IPS-18c (cell line): Measurements from ENCODE around the gene ADGRG2.
"Not testable (repeated sequence)": the region's sequence is repeated elsewhere in the genome, so short reads cannot be mapped to it uniquely, and the experiment has no call there.

Experiments used
- H3K4me3 ChIP-seq: 2 replicates; pipeline ENCODE4 v1.7.0; 2013; ENCODE audit warnings: low read depth, mild to moderate bottlenecking, low read length, moderate library complexity; ENCODE audit not compliant: insufficient read depth
- H3K9me3 ChIP-seq: one replicate; pipeline ENCODE4 v1.6.1; 2013; ENCODE audit warnings: mild to moderate bottlenecking, low read length, moderate library complexity; ENCODE audit not compliant: control insufficient read depth, insufficient read depth

The ADGRG2 gene

GRCh38 chrX:19097553-19098283 lies 24.6 kb downstream of the ADGRG2 start:
- Histone ChIP-seq H3K9me3 (no peaks in the 10 kb centered on the region), H3K4me3 (no peak overlapping the region)

DNA sequence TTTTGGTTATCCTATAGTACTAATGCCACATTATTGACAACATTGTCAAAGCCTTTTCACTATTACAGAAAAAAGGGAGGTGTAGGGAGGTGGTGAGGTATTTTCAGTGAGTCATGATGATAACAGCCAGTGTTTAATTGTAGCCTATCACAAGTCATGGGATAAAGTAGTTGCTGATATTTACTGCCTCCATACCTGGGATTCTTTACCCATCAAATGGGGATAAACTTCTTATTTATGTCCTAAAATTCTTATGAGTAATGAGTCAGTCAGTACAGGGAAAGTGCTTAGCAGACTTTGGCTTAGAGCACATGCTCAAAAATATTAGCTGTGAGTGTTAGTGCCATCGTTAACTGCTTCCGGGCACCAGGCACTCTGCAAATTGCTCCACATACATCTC lies 25.7 kb downstream of the ADGRG2 start:
- peaks cover 5% of the 10 kb centered on the region for H3K9me3 ChIP-seq
- no peak overlapping the region for H3K4me3 ChIP-seq

- peaks cover 5% of the 10 kb centered on the region for H3K9me3 ChIP-seq
- H3K4me3 ChIP-seq, result no peak overlapping the region
Measured at GRCh38 chrX:19094654-19095053, 27.6 kb downstream of the ADGRG2 start.

GRCh38 chrX:19091596-19091995 lies 30.7 kb downstream of the ADGRG2 start:
- Histone ChIP-seq H3K9me3 (peaks cover 11% of the 10 kb centered on the region), H3K4me3 (no peak overlapping the region; the same call in 1 of the 2 replicates)

- H3K9me3 ChIP-seq, result peaks cover 11% of the 10 kb centered on the region
- no peak overlapping the region; the same call in 1 of the 2 replicates for H3K4me3 ChIP-seq
Measured at GRCh38 chrX:19089555-19090040, 32.7 kb downstream of the ADGRG2 start.

DNA sequence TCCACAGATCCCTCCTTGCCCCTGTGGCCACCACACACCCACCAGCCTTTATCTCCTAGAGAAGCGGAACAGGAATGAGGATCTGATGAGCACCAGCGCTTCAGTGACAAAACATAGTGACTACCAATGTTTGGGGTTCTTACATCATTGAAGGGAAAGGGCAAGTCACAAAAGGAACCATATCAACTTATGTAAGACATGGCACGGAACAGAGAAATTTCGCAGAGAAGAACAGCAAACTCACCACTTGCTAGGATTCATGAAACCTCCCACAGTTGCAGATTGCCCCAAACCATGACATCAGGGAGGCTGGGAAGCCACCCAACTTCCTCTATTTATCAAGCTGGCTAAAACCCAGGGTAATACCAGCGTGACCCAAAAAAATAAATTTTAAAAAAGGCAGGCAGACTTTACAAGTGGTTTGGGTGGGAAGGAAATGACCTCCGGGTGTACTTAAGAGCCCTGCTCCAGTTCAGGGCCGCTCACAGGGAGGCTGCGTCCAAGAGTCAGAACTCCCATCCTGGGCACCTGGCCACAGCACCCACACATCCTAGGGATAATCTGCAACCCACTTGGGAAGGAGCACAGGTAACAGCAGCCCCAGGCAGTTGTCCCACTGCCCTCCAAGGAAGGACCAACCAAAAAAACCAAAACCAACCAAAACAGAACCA lies 36.0 kb downstream of the ADGRG2 start:
- H3K4me3 ChIP-seq, result no peak overlapping the region
- peaks cover 6% of the 10 kb centered on the region for H3K9me3 ChIP-seq

DNA sequence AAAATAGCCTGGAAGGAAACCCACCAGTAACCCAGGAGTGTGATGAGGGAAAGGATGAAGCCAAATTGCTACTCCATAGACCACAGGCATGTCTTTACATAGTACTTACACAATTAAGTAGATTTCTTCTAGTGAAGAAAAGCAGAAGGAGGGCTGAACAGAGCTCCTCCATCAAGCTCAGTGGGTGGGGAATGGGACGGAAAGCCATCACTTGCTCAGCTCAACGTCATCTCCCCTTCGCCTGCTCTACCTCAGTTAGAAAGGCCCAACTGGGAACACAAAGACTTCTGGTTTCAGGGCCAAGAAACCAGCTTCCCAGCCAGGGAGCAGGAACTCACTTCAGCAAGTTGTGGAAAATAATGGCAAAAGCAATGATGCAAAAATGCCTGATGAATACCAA lies 36.6 kb downstream of the ADGRG2 start:
- Histone ChIP-seq H3K4me3 (no peak overlapping the region), H3K9me3 (peaks cover 9% of the 10 kb centered on the region)

GRCh38 chrX:19075754-19076153 lies 46.5 kb downstream of the ADGRG2 start:
- H3K9me3 ChIP-seq, result no peaks in the 10 kb centered on the region

GRCh38 chrX:19072372-19072771 lies 49.9 kb downstream of the ADGRG2 start:
- H3K9me3 ChIP-seq, result peaks cover 5% of the 10 kb centered on the region
- no peak overlapping the region for H3K4me3 ChIP-seq

More at GRCh38 chrX:19075754-19076153, 46.5 kb downstream of the ADGRG2 start:
- H3K4me3 ChIP-seq, result no peak overlapping the region

DNA sequence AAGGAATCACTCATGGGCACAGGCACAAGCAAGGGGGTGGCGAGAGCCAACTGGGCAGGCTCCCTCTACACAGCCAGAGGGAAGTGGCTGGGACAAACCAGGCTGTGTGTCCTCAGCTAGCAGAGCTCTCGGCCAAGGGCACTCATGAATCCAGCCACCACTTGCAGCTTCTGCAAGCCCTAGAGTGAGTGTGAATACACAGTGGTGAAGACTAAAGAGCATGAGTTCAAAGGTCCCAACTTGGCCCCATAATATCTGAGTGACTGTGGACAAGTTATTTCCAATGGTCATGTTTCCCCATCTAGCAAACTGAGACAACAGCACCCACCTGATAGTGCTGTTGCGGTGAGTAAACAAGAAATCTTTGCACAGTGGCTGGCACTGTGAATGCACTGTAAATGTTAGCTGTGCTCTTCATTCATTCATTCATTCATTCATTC lies 51.7 kb downstream of the ADGRG2 start:
- Histone ChIP-seq H3K4me3 (no peak overlapping the region), H3K9me3 (peaks cover 9% of the 10 kb centered on the region)

- H3K9me3 ChIP-seq, result peaks cover 20% of the 10 kb centered on the region
- not testable (repeated sequence) for H3K4me3 ChIP-seq
Measured at GRCh38 chrX:19066987-19067386, 55.3 kb downstream of the ADGRG2 start.

- Histone ChIP-seq H3K4me3 (no peak overlapping the region), H3K9me3 (peaks cover 20% of the 10 kb centered on the region)
Measured at GRCh38 chrX:19065535-19065934, 56.7 kb downstream of the ADGRG2 start.

GRCh38 chrX:19064175-19064574 lies 58.1 kb downstream of the ADGRG2 start:
- Histone ChIP-seq H3K4me3 (no peak overlapping the region), H3K9me3 (peaks cover 15% of the 10 kb centered on the region)

GRCh38 chrX:19063030-19063429 lies 59.2 kb downstream of the ADGRG2 start:
- no peak overlapping the region for H3K4me3 ChIP-seq
- peaks cover 15% of the 10 kb centered on the region for H3K9me3 ChIP-seq

DNA sequence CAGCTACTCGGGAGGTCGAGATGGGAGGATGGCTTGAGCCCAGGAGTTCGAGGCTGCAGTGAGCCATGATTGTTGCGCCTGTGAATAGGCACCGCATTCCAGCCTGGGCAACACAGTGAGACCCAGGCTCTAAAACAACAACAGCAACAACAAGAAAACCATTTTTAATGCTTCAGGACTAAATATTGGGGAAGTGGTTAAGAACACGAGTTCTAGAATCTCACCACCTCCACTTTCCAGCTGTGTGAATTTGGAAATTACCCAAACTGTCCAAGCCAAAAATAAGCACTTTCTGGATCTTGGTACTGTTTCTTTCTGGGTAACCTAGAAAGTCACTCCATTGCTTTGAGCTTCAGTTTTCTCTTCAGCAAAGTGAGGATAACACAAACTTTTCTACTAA lies 63.2 kb downstream of the ADGRG2 start:
- Histone ChIP-seq H3K9me3 (peaks cover 7% of the 10 kb centered on the region), H3K4me3 (no peak overlapping the region)

DNA sequence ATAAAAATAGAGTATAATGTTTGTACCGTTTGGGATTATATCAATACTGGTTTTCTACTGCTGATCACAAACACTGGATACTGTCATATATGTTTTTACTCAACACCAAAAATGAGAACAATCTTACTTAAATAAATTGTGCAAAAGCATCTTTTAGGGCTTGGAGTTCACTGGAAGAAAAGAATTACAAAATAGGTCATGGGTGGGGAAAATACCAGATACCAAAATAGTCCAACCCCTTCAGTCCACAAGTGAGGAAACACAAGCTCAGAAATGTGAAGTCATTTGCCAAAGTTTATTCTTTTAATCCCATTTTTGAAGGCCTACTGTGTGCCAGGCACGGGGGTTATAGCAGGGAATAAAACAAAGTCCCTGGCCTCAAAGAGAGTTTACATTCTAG lies 64.4 kb downstream of the ADGRG2 start:
- Histone ChIP-seq H3K9me3 (peaks cover 2% of the 10 kb centered on the region), H3K4me3 (no peak overlapping the region)

- H3K9me3 ChIP-seq, result peaks cover 21% of the 10 kb centered on the region
- H3K4me3 ChIP-seq, result no peak overlapping the region
Measured at GRCh38 chrX:19049110-19049509, 73.2 kb downstream of the ADGRG2 start.
